ENCODE results near the gene SLC6A17. TPM values are rescaled to one million over a fixed set of nuclear protein-coding genes. Genes with fewer than 3 reads are reported as not detected.
A peak's percentile ranks its signal among the peaks of the same experiment; 100 is the strongest.

SLC6A17 gene
- total RNA-seq, 2 donors from 2014 or later, result 0.07 TPM; not detected in 1

- Histone ChIP-seq H3K4me1 (ENCODE audit: control insufficient read depth, insufficient read depth, low read length) (peaks cover 3% of the 10 kb centered on the region), H3K9ac (ENCODE audit: extremely low read depth, low read length, poor library complexity, severe bottlenecking) (no peak overlapping the region), H3K9me3 (ENCODE audit: control insufficient read depth, low read length) (no peaks in the 10 kb centered on the region), H3K27ac (ENCODE audit: low read depth, low read length) (peak overlapping the region; percentile 6), H3K27me3 (ENCODE audit: control insufficient read depth, insufficient read depth, low read length, poor library complexity, severe bottlenecking) (no peaks in the 10 kb centered on the region), H3K4me3 (ENCODE audit: low read length) (no peak overlapping the region), H3K36me3 (ENCODE audit: control insufficient read depth, insufficient read depth, low read length) (no peaks in the 10 kb centered on the region)
- Mint-ChIP-seq H3K36me3 (ENCODE audit: low read depth) (no peaks in the 10 kb centered on the region), H3K27ac (no peak overlapping the region), H3K4me3 (no peak overlapping the region), H3K9me3 (no peaks in the 10 kb centered on the region), H3K4me1 (peaks cover 3% of the 10 kb centered on the region), H3K27me3 (ENCODE audit: insufficient read depth) (peaks cover 3% of the 10 kb centered on the region)
- TF ChIP-seq, protein P1, sequence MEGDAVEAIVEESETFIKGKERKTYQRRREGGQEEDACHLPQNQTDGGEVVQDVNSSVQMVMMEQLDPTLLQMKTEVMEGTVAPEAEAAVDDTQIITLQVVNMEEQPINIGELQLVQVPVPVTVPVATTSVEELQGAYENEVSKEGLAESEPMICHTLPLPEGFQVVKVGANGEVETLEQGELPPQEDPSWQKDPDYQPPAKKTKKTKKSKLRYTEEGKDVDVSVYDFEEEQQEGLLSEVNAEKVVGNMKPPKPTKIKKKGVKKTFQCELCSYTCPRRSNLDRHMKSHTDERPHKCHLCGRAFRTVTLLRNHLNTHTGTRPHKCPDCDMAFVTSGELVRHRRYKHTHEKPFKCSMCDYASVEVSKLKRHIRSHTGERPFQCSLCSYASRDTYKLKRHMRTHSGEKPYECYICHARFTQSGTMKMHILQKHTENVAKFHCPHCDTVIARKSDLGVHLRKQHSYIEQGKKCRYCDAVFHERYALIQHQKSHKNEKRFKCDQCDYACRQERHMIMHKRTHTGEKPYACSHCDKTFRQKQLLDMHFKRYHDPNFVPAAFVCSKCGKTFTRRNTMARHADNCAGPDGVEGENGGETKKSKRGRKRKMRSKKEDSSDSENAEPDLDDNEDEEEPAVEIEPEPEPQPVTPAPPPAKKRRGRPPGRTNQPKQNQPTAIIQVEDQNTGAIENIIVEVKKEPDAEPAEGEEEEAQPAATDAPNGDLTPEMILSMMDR (conservative IDR thresholded peaks at IDR 0.05), result no peak
- 86 to 92% methylated on average over 7 to 13 of the region's 13 CpGs for WGBS, 2 experiments (ENCODE audit: insufficient coverage in 1 of 2, insufficient read length in 1 of 2)
- DNase-seq, result no peak
Measured at GRCh38 chr1:110170766-110171733, 20.8 kb downstream of the SLC6A17 start.

DNA sequence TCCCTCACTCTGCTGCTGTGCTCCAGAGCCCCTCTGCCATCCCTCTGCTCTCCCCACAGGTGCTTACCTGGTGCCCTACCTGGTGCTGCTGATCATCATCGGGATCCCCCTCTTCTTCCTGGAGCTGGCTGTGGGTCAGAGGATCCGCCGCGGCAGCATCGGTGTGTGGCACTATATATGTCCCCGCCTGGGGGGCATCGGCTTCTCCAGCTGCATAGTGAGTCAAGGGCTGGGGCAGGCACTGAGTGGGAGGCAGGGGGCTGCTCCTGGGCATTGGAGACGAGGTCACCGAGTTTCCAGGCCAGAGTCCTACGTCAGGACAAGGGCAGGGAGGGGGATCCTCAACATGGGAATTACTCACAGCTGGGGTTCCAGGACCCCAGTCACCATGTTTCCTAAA is 21.7 kb downstream of the SLC6A17 start:
- H3K36me3 ChIP-seq (ENCODE audit: control insufficient read depth, insufficient read depth, low read length), result no peaks in the 10 kb centered on the region
- no peak overlapping the region for H3K4me3 ChIP-seq (ENCODE audit: low read length)
- Mint-ChIP-seq H3K27ac (no peak overlapping the region), H3K27me3 (ENCODE audit: insufficient read depth) (peaks cover 3% of the 10 kb centered on the region), H3K9me3 (no peaks in the 10 kb centered on the region), H3K4me3 (no peak overlapping the region), H3K4me1 (peaks cover 3% of the 10 kb centered on the region), H3K36me3 (ENCODE audit: low read depth) (no peaks in the 10 kb centered on the region)
- TF ChIP-seq, protein P1 (conservative IDR thresholded peaks at IDR 0.05), result no peak
- no peaks in the 10 kb centered on the region for H3K27me3 ChIP-seq (ENCODE audit: control insufficient read depth, insufficient read depth, low read length, poor library complexity, severe bottlenecking)
- no peak overlapping the region for H3K9ac ChIP-seq (ENCODE audit: extremely low read depth, low read length, poor library complexity, severe bottlenecking)
- no peak for DNase-seq
- WGBS, 2 experiments (ENCODE audit: insufficient coverage in 1 of 2, insufficient read length in 1 of 2), result 92% methylated on average over 10 of the region's 10 CpGs; no CpG with 5 or more reads in 1 of the 2 experiments
- peaks cover 3% of the 10 kb centered on the region for H3K4me1 ChIP-seq (ENCODE audit: control insufficient read depth, insufficient read depth, low read length)
- H3K9me3 ChIP-seq (ENCODE audit: control insufficient read depth, low read length), result no peaks in the 10 kb centered on the region
- H3K27ac ChIP-seq (ENCODE audit: low read depth, low read length), result no peak overlapping the region

GRCh38 chr1:110173466-110174105 is 23.3 kb downstream of the SLC6A17 start:
- Histone ChIP-seq H3K27ac (ENCODE audit: low read depth, low read length) (no peak overlapping the region), H3K9me3 (ENCODE audit: control insufficient read depth, low read length) (no peaks in the 10 kb centered on the region), H3K4me3 (ENCODE audit: low read length) (no peak overlapping the region), H3K36me3 (ENCODE audit: control insufficient read depth, insufficient read depth, low read length) (no peaks in the 10 kb centered on the region), H3K27me3 (ENCODE audit: control insufficient read depth, insufficient read depth, low read length, poor library complexity, severe bottlenecking) (no peaks in the 10 kb centered on the region), H3K9ac (ENCODE audit: extremely low read depth, low read length, poor library complexity, severe bottlenecking) (no peak overlapping the region), H3K4me1 (ENCODE audit: control insufficient read depth, insufficient read depth, low read length) (peaks cover 3% of the 10 kb centered on the region)
- H3K4me3 Mint-ChIP-seq, result no peak overlapping the region
- DNase-seq, result no peak
- H3K27ac Mint-ChIP-seq, result no peak overlapping the region
- H3K36me3 Mint-ChIP-seq (ENCODE audit: low read depth), result no peaks in the 10 kb centered on the region
- no peaks in the 10 kb centered on the region for H3K9me3 Mint-ChIP-seq
- TF ChIP-seq, protein P1 (conservative IDR thresholded peaks at IDR 0.05), result peak; percentile 45
- WGBS, 2 experiments (ENCODE audit: insufficient coverage in 1 of 2, insufficient read length in 1 of 2), result 63 to 64% methylated on average over 8 to 15 of the region's 15 CpGs
- H3K27me3 Mint-ChIP-seq (ENCODE audit: insufficient read depth), result peaks cover 4% of the 10 kb centered on the region
- H3K4me1 Mint-ChIP-seq, result peaks cover 3% of the 10 kb centered on the region

Data from endodermal cell (in vitro differentiated cells).